DLD1 (cell line): ENCODE results near the gene GSTA1.
"Not testable (repeated sequence)": the region's sequence is repeated elsewhere in the genome, so short reads cannot be mapped to it uniquely, and the experiment has no call there.

Experiments used
- in situ Hi-C: cut with HindIII; loops from 2 replicates; pipeline ENCODE4 v1.10.0; 2017; ENCODE audit warnings: low sequenced_read_pairs

GSTA1 gene

DNA sequence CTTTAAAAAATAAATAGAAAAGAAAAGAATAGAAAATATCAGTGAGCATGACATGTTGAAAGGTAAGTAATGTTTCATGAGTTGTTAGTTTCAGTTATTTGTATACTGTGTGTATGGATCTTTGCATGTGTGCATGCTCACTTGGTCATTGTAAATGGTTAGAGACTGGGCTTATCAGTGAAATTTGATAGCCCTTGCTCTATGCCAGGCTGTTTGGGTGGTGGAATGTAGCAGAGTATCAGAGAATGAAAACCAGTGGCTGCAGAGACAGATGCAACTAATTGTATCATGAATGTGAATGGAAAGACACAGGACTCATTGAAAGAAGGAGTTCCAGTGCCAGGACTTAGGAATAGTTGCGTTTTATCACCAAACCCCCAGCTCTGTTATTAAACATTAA, 44.5 kb downstream of the GSTA1 start:
- in situ Hi-C loops, result no loop called here

DNA sequence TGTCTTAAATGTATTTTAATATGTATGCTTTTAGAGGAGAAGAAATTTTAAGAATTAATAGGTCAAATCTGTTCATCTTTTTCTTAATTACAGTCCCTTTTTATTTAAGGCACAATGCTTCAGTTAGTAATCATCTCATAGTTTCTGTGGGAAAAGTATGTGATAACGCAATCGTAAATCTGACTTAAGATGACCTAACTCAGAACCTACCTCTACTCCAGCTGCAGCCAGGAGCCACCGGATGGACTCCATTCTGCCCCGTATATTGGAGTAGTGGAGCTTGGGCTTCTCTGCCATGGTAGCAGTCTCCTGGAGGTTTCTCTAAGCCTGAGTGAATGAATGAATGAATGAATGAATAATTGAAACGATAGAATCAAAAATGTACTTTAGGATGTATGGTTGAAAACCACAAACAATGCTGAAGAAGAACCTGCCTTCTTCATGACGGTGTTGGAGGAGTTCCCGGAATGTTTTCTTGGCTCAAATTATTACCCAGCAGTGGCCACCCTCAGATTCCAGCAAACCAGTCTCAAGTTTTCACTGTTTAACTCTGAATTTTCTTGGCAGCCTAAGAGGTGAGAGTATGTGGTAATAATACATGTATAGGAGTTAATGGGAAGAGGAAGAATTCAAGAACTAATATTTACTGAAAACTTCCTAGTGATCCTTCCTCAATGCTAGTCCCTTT, 45.8 kb downstream of the GSTA1 start:
- in situ Hi-C loops, result not testable (repeated sequence)

GRCh38 chr6:52754443-52754842, 49.2 kb downstream of the GSTA1 start:
- in situ Hi-C loops, result no loop called here

GRCh38 chr6:52753137-52753536, 50.5 kb downstream of the GSTA1 start:
- in situ Hi-C loops, result not testable (repeated sequence)

DNA sequence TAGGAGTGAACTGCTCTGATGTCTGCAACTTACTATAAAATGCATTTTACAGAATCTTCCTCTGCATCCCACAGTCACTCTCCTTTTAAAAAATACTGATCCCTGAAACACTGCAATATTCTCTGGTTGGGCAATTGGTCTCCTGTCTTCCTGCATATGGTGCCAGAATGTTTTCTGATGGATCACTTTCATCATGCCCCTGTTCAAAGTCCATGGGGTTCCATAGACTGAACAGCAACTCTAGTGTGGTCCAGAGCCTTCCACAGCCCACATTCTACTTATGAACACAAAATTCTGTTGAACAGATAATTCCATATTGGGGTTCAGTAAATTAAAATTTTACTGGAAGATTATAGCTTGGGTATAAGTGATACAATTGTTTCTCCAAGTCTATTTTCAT, 51.3 kb downstream of the GSTA1 start:
- in situ Hi-C loops, result no loop called here

DNA sequence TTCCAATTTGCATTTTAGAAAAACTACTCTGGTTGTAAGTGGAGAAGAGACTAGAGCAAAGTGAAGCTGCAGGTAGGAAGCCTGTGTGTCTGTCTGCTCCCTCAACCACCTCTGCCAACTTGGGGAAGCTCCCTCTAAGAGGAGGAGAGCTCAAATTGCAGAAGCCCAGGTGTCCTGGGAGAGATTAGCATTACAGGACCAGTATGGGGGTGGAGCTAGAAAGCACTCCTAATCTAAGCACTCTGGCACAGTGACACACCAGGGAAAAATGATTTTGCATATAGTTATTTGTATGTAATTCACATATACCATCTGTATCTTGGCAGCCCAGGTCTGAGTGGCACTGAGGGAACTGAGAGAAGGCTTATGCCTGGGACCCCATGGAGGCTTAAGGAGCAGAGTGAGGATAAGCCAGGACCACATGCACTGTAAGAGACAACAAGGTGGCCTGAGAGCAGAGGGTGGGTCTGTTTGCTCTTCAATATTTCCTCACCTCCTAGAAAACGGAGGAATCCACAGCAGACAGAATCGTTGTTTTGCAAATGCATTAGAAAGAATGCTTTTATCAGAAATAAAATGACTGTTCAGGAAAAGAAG, 54.0 kb downstream of the GSTA1 start:
- in situ Hi-C loops, result no loop called here

DNA sequence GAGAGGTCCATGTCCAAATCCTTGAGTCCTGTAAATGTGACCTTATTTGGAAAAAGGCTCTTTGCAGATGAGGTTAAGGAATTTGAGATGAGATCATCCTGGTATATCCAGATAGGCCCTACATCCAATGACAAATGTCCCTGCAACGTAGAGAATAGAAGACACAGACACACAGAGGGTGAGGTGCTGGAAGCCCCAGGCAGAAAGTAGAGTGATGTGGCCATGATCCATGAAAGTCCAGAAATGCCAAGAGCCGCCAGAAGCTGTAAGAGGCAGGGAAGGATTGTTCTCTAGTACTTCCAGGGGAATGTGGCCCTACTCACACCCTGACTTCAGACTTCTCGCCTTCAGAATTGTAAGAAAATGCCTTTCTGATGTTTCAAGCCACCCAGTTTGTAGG, 56.3 kb downstream of the GSTA1 start:
- in situ Hi-C loops, result not testable (repeated sequence)

DNA sequence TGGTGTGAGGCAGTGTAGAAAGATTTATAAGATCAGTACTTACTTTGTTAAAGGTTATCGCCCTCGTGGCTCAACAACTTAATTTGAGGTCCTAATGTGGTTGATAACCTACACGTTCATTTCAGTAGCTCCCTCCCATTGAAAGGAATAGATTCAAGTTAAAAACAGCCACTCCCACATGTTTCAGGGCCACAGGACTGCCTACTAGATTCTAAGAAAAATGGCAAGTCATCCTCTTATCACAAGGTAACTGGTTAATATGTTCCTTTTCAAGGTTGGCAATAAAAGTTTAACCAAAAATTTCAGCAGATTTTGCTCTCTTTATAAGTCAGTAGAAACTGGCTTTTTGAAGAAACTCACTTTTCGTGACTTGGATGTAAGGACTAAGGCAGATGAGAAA, 57.4 kb downstream of the GSTA1 start:
- in situ Hi-C loops, result no loop called here

GRCh38 chr6:52745764-52746201, 57.8 kb downstream of the GSTA1 start:
- in situ Hi-C loops, result no loop called here

DNA sequence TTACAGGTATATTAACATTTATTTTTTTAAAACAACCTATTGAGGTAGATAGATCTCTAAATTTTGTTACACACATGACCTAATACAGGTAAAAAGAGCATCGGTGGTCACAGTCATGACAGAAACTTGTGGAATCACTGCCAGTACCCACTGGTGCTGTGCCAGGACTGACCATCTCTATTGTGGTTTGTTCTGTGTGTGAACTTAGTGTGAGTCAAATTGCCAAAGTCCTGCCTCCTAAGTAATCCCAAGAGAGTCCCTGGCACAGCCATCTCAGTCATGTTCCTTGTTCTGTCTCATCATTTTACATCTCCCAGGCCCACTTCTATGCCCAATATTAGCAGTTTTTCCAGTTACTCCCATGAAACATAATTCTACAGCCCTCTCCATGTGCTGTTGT, 61.7 kb downstream of the GSTA1 start:
- in situ Hi-C loops, result no loop called here
